K562 (cell line): Measurements from ENCODE around the gene ACAP3. TPM values are rescaled to one million over a fixed set of nuclear protein-coding genes. Genes with fewer than 3 reads are reported as not detected.

Experiments used
- CREB3 ChIP-seq: fragments of 450-650 bp; conservative IDR thresholded peaks from 2 replicates; pipeline ENCODE4 v1.6.1; 2016; ENCODE audit warnings: missing genetic modification characterization, low read depth, mild to moderate bottlenecking, missing compliant biosample characterization, moderate library complexity
- CTCFL ChIP-seq: IDR thresholded peaks from 2 replicates; pipeline ENCODE4 v1.6.1; 2011; ENCODE audit warnings: borderline replicate concordance, low read depth, mild to moderate bottlenecking, moderate library complexity, low read length; ENCODE audit not compliant: insufficient read depth, poor library complexity, severe bottlenecking
- ELK3 ChIP-seq: fragments of 450-650 bp; formaldehyde crosslinking; IDR thresholded peaks from 2 replicates; pipeline ENCODE4 v1.4.0; 2020; ENCODE audit warnings: mild to moderate bottlenecking
- FOXA1 ChIP-seq: fragments of 450-650 bp; IDR thresholded peaks from 2 replicates; pipeline ENCODE4 v1.6.1; 2016; ENCODE audit warnings: mild to moderate bottlenecking, borderline replicate concordance
- FOXK1 ChIP-seq: sonication (generic); formaldehyde crosslinking; IDR thresholded peaks from 2 replicates; pipeline ENCODE4 v1.8.0; 2022; ENCODE audit warnings: missing genetic modification reagents, mild to moderate bottlenecking, borderline replicate concordance
- NR2C2 ChIP-seq, 2 experiments: fragments of 200-800 bp in 1 of 2; sonication (Bioruptor generic) in 1 of 2; sonication (generic) in 1 of 2; formaldehyde crosslinking in 1 of 2; IDR thresholded peaks; 2 replicates each; pipeline versions ENCODE4 v1.6.1 to v1.8.0; 2016 to 2022; ENCODE audit warnings: mild to moderate bottlenecking in 1 of 2, missing compliant biosample characterization in 1 of 2, missing genetic modification characterization in 1 of 2, missing genetic modification reagents in 1 of 2
- PRDM10 ChIP-seq: fragments of 450-650 bp; IDR thresholded peaks from 2 replicates; pipeline ENCODE4 v1.6.1; 2018; ENCODE audit not compliant: partially characterized antibody
- PREB ChIP-seq: sonication (generic); formaldehyde crosslinking; IDR thresholded peaks from 2 replicates; pipeline ENCODE4 v1.8.1; 2023; ENCODE audit warnings: mild to moderate bottlenecking, missing genetic modification reagents
- TFE3 ChIP-seq: fragments of 450-650 bp; formaldehyde crosslinking; IDR thresholded peaks from 2 replicates; pipeline ENCODE4 v1.4.0; 2020; ENCODE audit warnings: mild to moderate bottlenecking, mixed read lengths
- YBX1 ChIP-seq: fragments of 450-650 bp; IDR thresholded peaks from 2 replicates; pipeline ENCODE4 v1.7.1; 2016; ENCODE audit warnings: mild to moderate bottlenecking
- ZEB2 ChIP-seq: fragments of 450-650 bp; IDR thresholded peaks from 2 replicates; pipeline ENCODE4 v1.6.1; 2016
- ZNF12 ChIP-seq: sonication (generic); formaldehyde crosslinking; IDR thresholded peaks from 2 replicates; pipeline ENCODE4 v1.4.0; 2020; ENCODE audit warnings: mild to moderate bottlenecking, missing genetic modification reagents
- ZNF133 ChIP-seq: fragments of 250-450 bp; sonication (Bioruptor Pico); IDR thresholded peaks from 2 replicates; pipeline ENCODE4 v1.4.0; 2020; ENCODE audit warnings: mild to moderate bottlenecking
- ZNF175 ChIP-seq: fragments of 200-800 bp; sonication (Bioruptor generic); IDR thresholded peaks from 2 replicates; pipeline ENCODE4 v1.6.1; 2016; ENCODE audit warnings: low read depth, mild to moderate bottlenecking, missing genetic modification characterization, missing compliant biosample characterization
- ZNF197 ChIP-seq: fragments of 200-800 bp; sonication (Bioruptor generic); IDR thresholded peaks from 2 replicates; pipeline ENCODE4 v1.6.1; 2016; ENCODE audit warnings: low read depth, missing genetic modification characterization, missing compliant biosample characterization
- polyA plus RNA-seq, 8 experiments: library from polyadenylated mRNA; depleted of rRNA in 4 of 8; stranded (reverse) in 5 of 8; unstranded in 3 of 8; fragments of >200 nt; fragmentation: Nextera tagmentation in 2 of 8; fragmentation: Illumina TruSeq in 1 of 8; extraction: Ambion mirVana in 2 of 8; extraction: Trizol in 1 of 8; gene quantifications; 2 replicates each; pipeline versions ENCODE4 v1.2.1 to v1.2.3, GENCODE V29; 2011 to 2014; ENCODE audit warnings: inconsistent platforms in 1 of 8, missing spikeins in 1 of 8
- total RNA-seq, 7 experiments: library from RNA; depleted of rRNA in 6 of 7; stranded (reverse); fragments of >200 nt in 6 of 7; fragmentation: Illumina TruSeq in 2 of 7; extraction: Trizol in 2 of 7; gene quantifications; 2 replicates each; pipeline versions ENCODE4 v1.2.1 to v1.2.3, GENCODE V29; 2011 to 2021; ENCODE audit warnings: low replicate concordance in 1 of 7

The ACAP3 gene
- total and polyA plus RNA-seq, 9 of the 15 experiments (the other 6 are each of a cell fraction or from before 2014, with no cell fraction given), result 0.01 to 49.0 (median 12.0) TPM

- no peak for TF ChIP-seq PREB (CRISPR knock-in tag)
- TF ChIP-seq YBX1, result no peak
- no peak for TF ChIP-seq TFE3 (CRISPR knock-in tag)
- TF ChIP-seq PRDM10, result no peak
- TF ChIP-seq CTCFL, result no peak
- TF ChIP-seq FOXA1, result no peak
- TF ChIP-seq ZEB2, result no peak
- no peak for TF ChIP-seq ELK3 (CRISPR knock-in tag)
- peak; percentile 97 for TF ChIP-seq NR2C2 (CRISPR knock-in tag; IDR thresholded peaks at IDR 0.05)
- TF ChIP-seq NR2C2 (tag; IDR thresholded peaks at IDR 0.05), result peak; percentile 100
- TF ChIP-seq CREB3 (tag), result no peak
- no peak for TF ChIP-seq FOXK1 (CRISPR knock-in tag)
- TF ChIP-seq ZNF197, result 0 out of 2 replicates have a peak, but pooled peaks have one; percentile 73
- TF ChIP-seq ZNF175 (CRISPR knock-in tag), result no peak
- no peak for TF ChIP-seq ZNF133 (CRISPR knock-in tag)
- TF ChIP-seq ZNF12 (CRISPR knock-in tag), result no peak
Observed at GRCh38 chr1:1273512-1274298, 34.0 kb downstream of the ACAP3 start, which contains the start of gene UBE2J2 (continued).
